GM18907 (cell line): Measurements from ENCODE around the gene KLF9.

ENCODE experiments used
- ATAC-seq: cut with Tn5 transposase; IDR thresholded peaks from one replicate; pipeline ENCODE4 v1.9.1; 2021; ENCODE audit warnings: mild to moderate bottlenecking, moderate library complexity; ENCODE audit not compliant: unreplicated experiment

The KLF9 gene

GRCh38 chr9:70422371-70423043 lies 8.1 kb upstream of the KLF9 start:
- no peak for ATAC-seq

- no peak for ATAC-seq
These were observed 7.1 kb upstream of the KLF9 start for GRCh38 chr9:70421272-70422180.

GRCh38 chr9:70420441-70421271 lies 6.2 kb upstream of the KLF9 start:
- ATAC-seq: peak; percentile 22

- peak; percentile 56 for ATAC-seq
These were observed 5.3 kb upstream of the KLF9 start for GRCh38 chr9:70419556-70420440.

GRCh38 chr9:70418822-70419555 lies 4.5 kb upstream of the KLF9 start:
- ATAC-seq: peak; percentile 59

- no peak for ATAC-seq
These were observed 1.0 kb upstream of the KLF9 start for GRCh38 chr9:70415476-70415875.

GRCh38 chr9:70415041-70415440 lies 584 bp upstream of the KLF9 start:
- ATAC-seq: no peak

- ATAC-seq: peak; percentile 24
These were observed 1.0 kb downstream of the KLF9 start for GRCh38 chr9:70413464-70413798.

- no peak for ATAC-seq
These were observed 1.5 kb downstream of the KLF9 start for GRCh38 chr9:70412832-70413463.

- ATAC-seq: peak; percentile 34
These were observed 2.3 kb downstream of the KLF9 start for GRCh38 chr9:70411930-70412831.

- ATAC-seq: no peak
These were observed 3.1 kb downstream of the KLF9 start for GRCh38 chr9:70411121-70411929.

- no peak for ATAC-seq
These were observed 4.1 kb downstream of the KLF9 start for GRCh38 chr9:70410368-70410767.

- no peak for ATAC-seq
These were observed 4.7 kb downstream of the KLF9 start for GRCh38 chr9:70409800-70410199.

GRCh38 chr9:70409280-70409679 lies 5.2 kb downstream of the KLF9 start:
- ATAC-seq: no peak

- ATAC-seq: no peak
These were observed 5.9 kb downstream of the KLF9 start for GRCh38 chr9:70408393-70409040.

- no peak for ATAC-seq
These were observed 7.4 kb downstream of the KLF9 start for GRCh38 chr9:70407081-70407503.

GRCh38 chr9:70406434-70406862 lies 8.0 kb downstream of the KLF9 start:
- peak; percentile 69 for ATAC-seq
